HepG2 (cell line): ENCODE data around the gene UBE2D3. TPM values are rescaled to one million over a fixed set of nuclear protein-coding genes. Genes with fewer than 3 reads are reported as not detected.

Experiments
- ATAC-seq: fragments of 200-7000 bp; cut with Tn5 transposase; 3 replicates; pipeline ENCODE4 v1.9.1; 2020; ENCODE audit warnings: mild to moderate bottlenecking, moderate library complexity
- BruUV-seq: library from RNA; stranded (reverse); fragments of 400-500 nt; replicated peaks from 2 replicates; lab custom pipeline; 2021; lab: Mats Ljungman, UMichigan
- CTCF ChIA-PET: fragments of 300-600 bp; formaldehyde crosslinking; extraction: SDS; loops from one replicate; lab custom pipeline; 2021; ENCODE audit warnings: low total read pairs, inconsistent platforms, low intra/inter-chr PET ratio; lab: Yijun Ruan, JAX
- POLR2A ChIA-PET: fragments of 350-600 bp; sonication (Branson Sonifier 250); formaldehyde crosslinking; loops from one replicate; lab custom pipeline; 2020; ENCODE audit warnings: antibody characterized with exemption, inconsistent platforms; lab: Yijun Ruan, JAX
- DNase-seq: peaks from one replicate; pipeline ENCODE4 v3.0.0-alpha.2; 2015; ENCODE audit warnings: low spot score
- FAIRE-seq: peaks from 3 replicates; lab custom pipeline; 2011; peaks lifted over from hg19 to GRCh38; lab: Jason Lieb, UNC
- H2AFZ ChIP-seq: one replicate; pipeline ENCODE4 v1.6.1; 2011; ENCODE audit warnings: low read length, inconsistent platforms
- H3K27ac ChIP-seq: fragments of 300-600 bp; 3 replicates; pipeline ENCODE4 v1.8.0; 2011; ENCODE audit warnings: mixed run types, mild to moderate bottlenecking, mixed read lengths, low read length, inconsistent platforms; ENCODE audit not compliant: insufficient read depth; ENCODE audit errors: extremely low read length
- H3K27me3 ChIP-seq, 2 experiments: fragments of 200-600 bp in 1 of 2; 2 replicates in 1 of 2; 3 replicates in 1 of 2; pipeline versions ENCODE4 v1.6.0 to v1.8.0; 2011; ENCODE audit warnings: low read length in 2 of 2, mild to moderate bottlenecking in 2 of 2, moderate library complexity in 2 of 2, inconsistent platforms in 1 of 2; ENCODE audit not compliant: insufficient read depth in 2 of 2, control insufficient read depth in 1 of 2
- H3K36me3 ChIP-seq, 2 experiments: fragments of 200-600 bp in 1 of 2; replicated peaks in 1 of 2; 2 replicates in 1 of 2; 3 replicates in 1 of 2; pipeline versions ENCODE4 v1.5.1 to v1.8.0; 2011; ENCODE audit warnings: low read length in 2 of 2, inconsistent platforms in 1 of 2; ENCODE audit not compliant: insufficient read depth in 2 of 2, control insufficient read depth in 1 of 2
- H3K4me1 ChIP-seq: 2 replicates; pipeline ENCODE4 v1.5.1; 2012; ENCODE audit warnings: low read length, inconsistent platforms; ENCODE audit not compliant: insufficient read depth
- H3K4me2 ChIP-seq: 2 replicates; pipeline ENCODE4 v1.6.0; 2011; ENCODE audit warnings: low read depth, low read length, inconsistent platforms
- H3K4me3 ChIP-seq, 3 experiments: fragments of 200-600 bp in 1 of 3; sonication (generic), shearing (Covaris generic) in 1 of 3; replicated peaks in 1 of 3; 2 replicates each; pipeline ENCODE4 v1.5.1; 2011 to 2016; ENCODE audit warnings: low read length in 3 of 3, inconsistent platforms in 2 of 3, low read depth in 2 of 3, mild to moderate bottlenecking in 2 of 3, control low read depth in 1 of 3, mixed read lengths in 1 of 3; ENCODE audit not compliant: insufficient read depth in 1 of 3
- H3K79me2 ChIP-seq: one replicate; pipeline ENCODE4 v1.6.1; 2011; ENCODE audit warnings: low read length, inconsistent platforms; ENCODE audit not compliant: insufficient read depth
- H3K9ac ChIP-seq: 2 replicates; pipeline ENCODE4 v1.6.0; 2011; ENCODE audit warnings: mild to moderate bottlenecking, low read depth, low read length, inconsistent platforms; ENCODE audit not compliant: insufficient read depth
- H3K9me3 ChIP-seq: 2 replicates; pipeline ENCODE4 v1.5.1; 2012; ENCODE audit warnings: mild to moderate bottlenecking, low read length
- H4K20me1 ChIP-seq: 2 replicates; pipeline ENCODE4 v1.6.0; 2011; ENCODE audit warnings: inconsistent platforms, mild to moderate bottlenecking, low read length, moderate library complexity; ENCODE audit not compliant: insufficient read depth
- CBX5 ChIP-seq: sonication (generic); formaldehyde crosslinking; IDR thresholded peaks from 2 replicates; pipeline ENCODE4 v1.4.0; 2020; ENCODE audit warnings: missing genetic modification reagents, borderline replicate concordance
- CEBPB ChIP-seq: IDR thresholded peaks from 2 replicates; pipeline ENCODE4 v1.6.1; 2011; ENCODE audit warnings: low read depth, low read length, improper control_type of control experiment, borderline replicate concordance
- NAIF1 ChIP-seq: sonication (generic); formaldehyde crosslinking; IDR thresholded peaks from 2 replicates; pipeline ENCODE4 v1.5.0; 2020; ENCODE audit warnings: mild to moderate bottlenecking, missing genetic modification reagents, borderline replicate concordance
- PTBP1 ChIP-seq: fragments of 200-400 bp; formaldehyde crosslinking; IDR thresholded peaks from 2 replicates; pipeline ENCODE4 v1.6.1; 2018; ENCODE audit warnings: low read length, low read depth; ENCODE audit not compliant: poor library complexity, severe bottlenecking
- RFXANK ChIP-seq: IDR thresholded peaks from 2 replicates; pipeline ENCODE4 v1.6.1; 2016
- TBX3 ChIP-seq: fragments of 450-650 bp; IDR thresholded peaks from 2 replicates; pipeline ENCODE4 v1.6.1; 2017; ENCODE audit warnings: antibody characterized with exemption, mild to moderate bottlenecking, inconsistent platforms, borderline replicate concordance
- ZFAT ChIP-seq: sonication (generic); formaldehyde crosslinking; conservative IDR thresholded peaks from 2 replicates; pipeline ENCODE4 v1.8.1; 2023; ENCODE audit warnings: missing genetic modification reagents, inconsistent platforms
- ZNF24 ChIP-seq: fragments of 450-650 bp; IDR thresholded peaks from 2 replicates; pipeline ENCODE4 v1.6.1; 2017; ENCODE audit warnings: antibody characterized with exemption, mild to moderate bottlenecking
- WGBS: methylation state at CpG from one replicate; pipeline ENCODE4 v1.1.6; 2017; ENCODE audit warnings: low lambda C conversion rate; 5-methylcytosine and 5-hydroxymethylcytosine counted together
- in situ Hi-C: cut with HindIII; loops from 2 replicates; pipeline ENCODE4 v1.10.0; 2017; ENCODE audit warnings: low pct_unique_long_range_greater_than_20kb; ENCODE audit not compliant: extremely low pct_ligation_motif_present
- intact Hi-C: fragments of 100-400 bp; cut with micrococcal nuclease; formaldehyde crosslinking; loops from one replicate; pipeline ENCODE4 v1.10.0; 2022; ENCODE audit not compliant: unreplicated experiment
- polyA plus RNA-seq, 8 experiments: library from polyadenylated mRNA; depleted of rRNA in 3 of 8; stranded (reverse) in 7 of 8; unstranded in 1 of 8; fragments of >200 nt; fragmentation: Illumina TruSeq in 4 of 8; extraction: Trizol in 4 of 8; gene quantifications; 2 replicates each; pipeline versions ENCODE4 v1.2.1 to v1.2.3, GENCODE V29; 2011 to 2016; ENCODE audit warnings: low read depth in 4 of 8, missing spikeins in 1 of 8, mixed read lengths in 1 of 8; ENCODE audit not compliant: insufficient read depth in 1 of 8
- total RNA-seq, 5 experiments: library from RNA; depleted of rRNA; stranded (reverse); fragments of >200 nt; fragmentation: Illumina TruSeq; extraction: Trizol; gene quantifications; 2 replicates each; pipeline ENCODE4 v1.2.3, GENCODE V29; 2016; ENCODE audit warnings: low read depth in 1 of 5
- TF ChIP-seq, protein P1 (sequence below): sonication (generic); formaldehyde crosslinking; conservative IDR thresholded peaks from 2 replicates; pipeline ENCODE4 v1.4.0; 2020; ENCODE audit warnings: missing genetic modification reagents
- TF ChIP-seq, protein P2 (sequence below): sonication (generic); formaldehyde crosslinking; conservative IDR thresholded peaks from 2 replicates; pipeline ENCODE4 v1.4.0; 2020; ENCODE audit warnings: missing genetic modification reagents
- TF ChIP-seq, protein P3 (sequence below): sonication (generic); formaldehyde crosslinking; IDR thresholded peaks from 2 replicates; pipeline ENCODE4 v1.4.0; 2020; ENCODE audit warnings: missing genetic modification reagents
- TF ChIP-seq, protein P4 (sequence below): IDR thresholded peaks from 2 replicates; pipeline ENCODE4 v1.6.1; 2012; ENCODE audit warnings: low read length, improper control_type of control experiment
- TF ChIP-seq, protein P5 (sequence below): sonication (generic); formaldehyde crosslinking; conservative IDR thresholded peaks from 2 replicates; pipeline ENCODE4 v1.8.0; 2022; ENCODE audit warnings: low read depth, missing genetic modification reagents
- TF ChIP-seq, protein P6 (sequence below): sonication (generic); formaldehyde crosslinking; IDR thresholded peaks from 2 replicates; pipeline ENCODE4 v1.8.0; 2022; ENCODE audit warnings: missing genetic modification reagents, low read depth, mild to moderate bottlenecking, borderline replicate concordance

UBE2D3 gene
- total and polyA plus RNA-seq, 2 of the 13 experiments (the other 11 are each of a cell fraction or from before 2014, with no cell fraction given) = 224 to 293 TPM

DNA sequence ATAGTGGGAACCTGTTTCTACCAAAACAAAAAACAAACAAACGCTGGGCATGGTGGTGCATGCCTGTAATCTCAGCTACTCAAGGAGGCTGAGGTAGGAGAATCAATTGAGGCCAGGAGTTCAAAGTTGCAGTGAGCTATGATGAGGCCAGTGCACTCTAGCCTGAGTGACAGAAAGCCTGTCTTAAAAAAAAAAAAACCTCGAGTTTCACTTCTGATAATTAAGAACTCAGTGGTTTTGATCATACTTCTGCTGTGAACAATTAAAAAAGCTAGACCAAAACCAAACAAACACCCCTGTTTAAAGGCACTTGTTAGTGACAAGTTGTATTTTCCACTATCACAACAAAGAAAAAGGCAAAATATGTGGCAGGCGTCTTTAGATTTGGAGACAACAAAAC lies 15.0 kb upstream of the UBE2D3 start:
- intact Hi-C loops = no loop called here
- Histone ChIP-seq H3K79me2 (no peaks in the 10 kb centered on the region), H3K9ac (no peak overlapping the region), H4K20me1 (no peaks in the 10 kb centered on the region), H3K4me2 (no peak overlapping the region), H3K9me3 (no peaks in the 10 kb centered on the region), H3K4me1 (no peaks in the 10 kb centered on the region), H3K4me3 (no peak overlapping the region), H2AFZ (no peak overlapping the region), H3K27ac (no peak overlapping the region), H3K27me3 (no peaks in the 10 kb centered on the region), H3K36me3 (no peaks in the 10 kb centered on the region)
- in situ Hi-C loops = no loop called here
- no TSS peak for BruUV-seq
- 73% methylated on average over 3 of the region's 3 CpGs for WGBS
- ChIA-PET POLR2A (interaction anchor here (0.7 to 1.1 kb wide), 2 partner anchors 14 to 23 kb away, joined by 3 read pairs; no protein-coding TSS in a partner anchor), CTCF (no interaction called here)
- FAIRE-seq (no peak), DNase-seq (no peak), ATAC-seq (no peak)
- no peak for TF ChIP-seq CBX5
- no peak for TF ChIP-seq PTBP1
- TF ChIP-seq, protein P1, sequence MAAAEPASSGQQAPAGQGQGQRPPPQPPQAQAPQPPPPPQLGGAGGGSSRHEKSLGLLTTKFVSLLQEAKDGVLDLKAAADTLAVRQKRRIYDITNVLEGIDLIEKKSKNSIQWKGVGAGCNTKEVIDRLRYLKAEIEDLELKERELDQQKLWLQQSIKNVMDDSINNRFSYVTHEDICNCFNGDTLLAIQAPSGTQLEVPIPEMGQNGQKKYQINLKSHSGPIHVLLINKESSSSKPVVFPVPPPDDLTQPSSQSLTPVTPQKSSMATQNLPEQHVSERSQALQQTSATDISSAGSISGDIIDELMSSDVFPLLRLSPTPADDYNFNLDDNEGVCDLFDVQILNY (CRISPR knock-in tag) = no peak
- no peak for TF ChIP-seq RFXANK
- TF ChIP-seq, protein P2, sequence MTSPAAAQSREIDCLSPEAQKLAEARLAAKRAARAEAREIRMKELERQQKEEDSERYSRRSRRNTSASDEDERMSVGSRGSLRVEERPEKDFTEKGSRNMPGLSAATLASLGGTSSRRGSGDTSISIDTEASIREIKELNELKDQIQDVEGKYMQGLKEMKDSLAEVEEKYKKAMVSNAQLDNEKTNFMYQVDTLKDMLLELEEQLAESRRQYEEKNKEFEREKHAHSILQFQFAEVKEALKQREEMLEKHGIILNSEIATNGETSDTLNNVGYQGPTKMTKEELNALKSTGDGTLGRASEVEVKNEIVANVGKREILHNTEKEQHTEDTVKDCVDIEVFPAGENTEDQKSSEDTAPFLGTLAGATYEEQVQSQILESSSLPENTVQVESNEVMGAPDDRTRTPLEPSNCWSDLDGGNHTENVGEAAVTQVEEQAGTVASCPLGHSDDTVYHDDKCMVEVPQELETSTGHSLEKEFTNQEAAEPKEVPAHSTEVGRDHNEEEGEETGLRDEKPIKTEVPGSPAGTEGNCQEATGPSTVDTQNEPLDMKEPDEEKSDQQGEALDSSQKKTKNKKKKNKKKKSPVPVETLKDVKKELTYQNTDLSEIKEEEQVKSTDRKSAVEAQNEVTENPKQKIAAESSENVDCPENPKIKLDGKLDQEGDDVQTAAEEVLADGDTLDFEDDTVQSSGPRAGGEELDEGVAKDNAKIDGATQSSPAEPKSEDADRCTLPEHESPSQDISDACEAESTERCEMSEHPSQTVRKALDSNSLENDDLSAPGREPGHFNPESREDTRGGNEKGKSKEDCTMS (CRISPR knock-in tag) = no peak
- no peak for TF ChIP-seq ZNF24
- TF ChIP-seq, protein P3, sequence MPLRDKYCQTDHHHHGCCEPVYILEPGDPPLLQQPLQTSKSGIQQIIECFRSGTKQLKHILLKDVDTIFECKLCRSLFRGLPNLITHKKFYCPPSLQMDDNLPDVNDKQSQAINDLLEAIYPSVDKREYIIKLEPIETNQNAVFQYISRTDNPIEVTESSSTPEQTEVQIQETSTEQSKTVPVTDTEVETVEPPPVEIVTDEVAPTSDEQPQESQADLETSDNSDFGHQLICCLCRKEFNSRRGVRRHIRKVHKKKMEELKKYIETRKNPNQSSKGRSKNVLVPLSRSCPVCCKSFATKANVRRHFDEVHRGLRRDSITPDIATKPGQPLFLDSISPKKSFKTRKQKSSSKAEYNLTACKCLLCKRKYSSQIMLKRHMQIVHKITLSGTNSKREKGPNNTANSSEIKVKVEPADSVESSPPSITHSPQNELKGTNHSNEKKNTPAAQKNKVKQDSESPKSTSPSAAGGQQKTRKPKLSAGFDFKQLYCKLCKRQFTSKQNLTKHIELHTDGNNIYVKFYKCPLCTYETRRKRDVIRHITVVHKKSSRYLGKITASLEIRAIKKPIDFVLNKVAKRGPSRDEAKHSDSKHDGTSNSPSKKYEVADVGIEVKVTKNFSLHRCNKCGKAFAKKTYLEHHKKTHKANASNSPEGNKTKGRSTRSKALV (CRISPR knock-in tag) = no peak
- TF ChIP-seq, protein P4, sequence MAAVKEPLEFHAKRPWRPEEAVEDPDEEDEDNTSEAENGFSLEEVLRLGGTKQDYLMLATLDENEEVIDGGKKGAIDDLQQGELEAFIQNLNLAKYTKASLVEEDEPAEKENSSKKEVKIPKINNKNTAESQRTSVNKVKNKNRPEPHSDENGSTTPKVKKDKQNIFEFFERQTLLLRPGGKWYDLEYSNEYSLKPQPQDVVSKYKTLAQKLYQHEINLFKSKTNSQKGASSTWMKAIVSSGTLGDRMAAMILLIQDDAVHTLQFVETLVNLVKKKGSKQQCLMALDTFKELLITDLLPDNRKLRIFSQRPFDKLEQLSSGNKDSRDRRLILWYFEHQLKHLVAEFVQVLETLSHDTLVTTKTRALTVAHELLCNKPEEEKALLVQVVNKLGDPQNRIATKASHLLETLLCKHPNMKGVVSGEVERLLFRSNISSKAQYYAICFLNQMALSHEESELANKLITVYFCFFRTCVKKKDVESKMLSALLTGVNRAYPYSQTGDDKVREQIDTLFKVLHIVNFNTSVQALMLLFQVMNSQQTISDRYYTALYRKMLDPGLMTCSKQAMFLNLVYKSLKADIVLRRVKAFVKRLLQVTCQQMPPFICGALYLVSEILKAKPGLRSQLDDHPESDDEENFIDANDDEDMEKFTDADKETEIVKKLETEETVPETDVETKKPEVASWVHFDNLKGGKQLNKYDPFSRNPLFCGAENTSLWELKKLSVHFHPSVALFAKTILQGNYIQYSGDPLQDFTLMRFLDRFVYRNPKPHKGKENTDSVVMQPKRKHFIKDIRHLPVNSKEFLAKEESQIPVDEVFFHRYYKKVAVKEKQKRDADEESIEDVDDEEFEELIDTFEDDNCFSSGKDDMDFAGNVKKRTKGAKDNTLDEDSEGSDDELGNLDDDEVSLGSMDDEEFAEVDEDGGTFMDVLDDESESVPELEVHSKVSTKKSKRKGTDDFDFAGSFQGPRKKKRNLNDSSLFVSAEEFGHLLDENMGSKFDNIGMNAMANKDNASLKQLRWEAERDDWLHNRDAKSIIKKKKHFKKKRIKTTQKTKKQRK = no peak
- TF ChIP-seq CEBPB = no peak
- no peak for TF ChIP-seq ZFAT (CRISPR knock-in tag)
- TF ChIP-seq NAIF1 (CRISPR knock-in tag) = no peak
- TF ChIP-seq, protein P5, sequence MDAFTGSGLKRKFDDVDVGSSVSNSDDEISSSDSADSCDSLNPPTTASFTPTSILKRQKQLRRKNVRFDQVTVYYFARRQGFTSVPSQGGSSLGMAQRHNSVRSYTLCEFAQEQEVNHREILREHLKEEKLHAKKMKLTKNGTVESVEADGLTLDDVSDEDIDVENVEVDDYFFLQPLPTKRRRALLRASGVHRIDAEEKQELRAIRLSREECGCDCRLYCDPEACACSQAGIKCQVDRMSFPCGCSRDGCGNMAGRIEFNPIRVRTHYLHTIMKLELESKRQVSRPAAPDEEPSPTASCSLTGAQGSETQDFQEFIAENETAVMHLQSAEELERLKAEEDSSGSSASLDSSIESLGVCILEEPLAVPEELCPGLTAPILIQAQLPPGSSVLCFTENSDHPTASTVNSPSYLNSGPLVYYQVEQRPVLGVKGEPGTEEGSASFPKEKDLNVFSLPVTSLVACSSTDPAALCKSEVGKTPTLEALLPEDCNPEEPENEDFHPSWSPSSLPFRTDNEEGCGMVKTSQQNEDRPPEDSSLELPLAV (CRISPR knock-in tag) = no peak
- TF ChIP-seq, protein P6, sequence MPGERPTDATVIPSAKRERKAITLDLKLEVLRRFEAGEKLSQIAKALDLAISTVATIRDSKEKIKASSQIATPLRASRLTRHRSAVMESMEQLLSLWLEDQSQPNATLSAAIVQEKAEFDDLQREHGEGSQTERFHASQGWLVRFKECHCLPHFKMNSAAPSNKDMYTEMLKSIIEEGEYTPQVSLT (CRISPR knock-in tag) = no peak
- no peak for TF ChIP-seq TBX3
